GM21390 (cell line): ENCODE data around the gene PZP.

Experiments used
- ATAC-seq: cut with Tn5 transposase; IDR thresholded peaks from one replicate; pipeline ENCODE4 v1.9.1; 2021; ENCODE audit not compliant: unreplicated experiment

The PZP gene

DNA sequence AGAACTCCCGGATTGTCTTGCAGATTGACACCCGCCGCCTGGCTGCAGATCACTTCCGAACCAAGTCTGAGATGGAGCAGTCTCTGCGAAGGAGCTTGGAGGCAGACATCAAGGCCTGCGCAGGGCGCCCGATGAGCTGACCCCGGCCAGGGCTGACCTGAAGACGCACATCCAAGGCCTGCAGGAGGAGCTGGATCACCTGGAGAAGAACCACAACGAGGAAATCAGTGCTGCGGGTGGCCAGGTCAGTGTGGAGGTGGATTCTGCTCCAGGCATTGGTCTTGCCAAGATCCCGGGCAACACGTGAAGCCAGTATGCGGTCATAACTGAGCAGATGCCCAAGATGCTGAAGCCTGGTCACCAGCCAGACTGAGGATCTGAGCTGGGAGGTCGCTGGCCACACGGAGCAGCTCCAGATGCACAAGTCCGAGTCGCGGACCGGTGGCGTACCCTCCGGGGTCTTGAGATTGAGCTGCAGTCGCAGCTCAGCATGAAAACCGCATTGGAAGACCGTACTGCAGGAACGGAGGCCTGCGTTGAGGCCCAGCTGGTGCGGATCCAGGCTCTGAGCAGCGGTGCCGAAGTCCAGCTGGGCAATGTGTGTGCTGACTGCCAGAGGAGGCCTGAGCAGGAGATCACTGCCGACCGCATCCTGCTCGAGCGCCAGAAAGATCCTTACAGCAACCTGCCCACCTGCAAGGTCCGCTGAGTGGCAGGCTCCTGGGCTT is 80.1 kb downstream of the PZP start:
- ATAC-seq = no peak

DNA sequence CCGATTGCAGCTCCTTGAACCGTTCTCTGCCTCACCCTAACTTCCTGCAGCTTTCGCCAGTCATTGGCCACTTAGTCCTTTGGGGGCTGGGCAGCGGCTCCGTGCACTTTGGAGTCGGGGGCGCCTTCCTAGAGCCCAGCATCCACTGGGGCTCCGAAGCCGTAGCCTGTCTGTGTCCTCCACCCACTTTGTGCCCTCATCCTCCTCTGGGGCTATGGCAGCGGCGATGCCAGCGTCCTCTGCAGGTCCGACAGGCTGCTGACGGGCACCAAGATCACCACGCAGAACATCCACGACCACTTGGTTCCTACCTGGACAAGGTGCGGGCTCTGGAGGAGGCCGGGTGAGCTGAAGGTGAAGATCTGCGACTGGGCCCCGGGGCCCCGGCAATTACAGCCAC is 80.7 kb downstream of the PZP start:
- ATAC-seq = no peak

DNA sequence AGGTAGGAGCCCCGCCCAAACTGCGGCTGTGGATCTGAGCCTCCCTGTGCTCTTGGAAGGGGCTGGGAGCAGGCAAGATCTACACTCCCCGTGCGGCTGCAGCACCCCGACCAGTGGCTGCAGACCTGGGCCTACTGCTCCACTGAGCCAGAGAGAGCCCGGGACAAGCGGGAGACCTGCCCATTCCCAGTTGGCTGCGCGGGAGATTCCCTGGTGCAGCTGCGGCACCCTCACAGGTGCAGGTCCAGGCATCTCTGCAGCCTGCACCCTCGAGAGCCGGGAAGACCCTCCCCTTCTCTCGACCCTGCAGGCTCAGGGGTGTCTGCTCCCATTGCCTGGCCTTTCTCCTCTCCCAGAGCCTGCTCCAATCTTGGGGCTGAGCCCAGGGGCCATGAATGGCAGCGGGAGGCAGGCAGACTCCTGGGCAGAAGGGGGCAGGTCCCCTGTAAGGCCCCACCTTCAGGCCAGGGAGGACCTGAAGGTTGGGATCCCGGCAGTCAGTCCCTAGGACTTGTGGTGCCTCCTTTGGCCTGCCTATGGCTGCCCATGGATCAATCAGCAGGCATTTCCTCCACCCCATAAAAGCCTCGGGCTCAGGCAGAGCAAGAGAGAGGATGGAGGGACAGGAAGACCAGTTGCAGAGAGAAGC is 83.7 kb downstream of the PZP start:
- ATAC-seq = no peak

DNA sequence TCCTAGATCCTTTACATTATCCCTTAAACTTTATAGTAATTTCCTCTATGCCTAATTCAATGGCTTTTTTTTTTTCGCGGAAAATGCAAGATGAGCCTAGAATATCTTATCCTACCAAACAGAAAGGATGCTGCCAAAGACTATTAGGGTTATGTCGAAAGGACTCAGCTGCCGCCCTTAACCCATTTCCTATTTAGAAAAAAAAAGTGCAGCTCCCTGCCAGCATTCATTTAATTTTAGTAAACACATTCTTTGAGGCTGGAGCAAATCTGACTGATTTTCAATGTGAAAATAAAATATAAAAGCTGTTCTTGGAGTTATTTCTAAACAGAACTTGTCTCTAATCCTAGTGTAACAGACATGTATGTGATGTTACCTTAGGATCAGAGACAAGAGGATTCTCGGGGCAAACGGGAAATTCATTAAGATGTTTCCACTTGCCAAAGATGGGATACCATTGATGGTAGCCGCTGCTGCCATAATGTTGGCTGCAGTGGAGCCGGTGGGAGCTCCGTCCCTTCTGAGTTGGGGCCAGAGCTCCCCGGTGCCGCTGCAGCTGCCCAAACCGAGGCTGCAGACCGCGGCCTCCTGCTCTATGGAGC is 84.3 kb downstream of the PZP start:
- no peak for ATAC-seq

DNA sequence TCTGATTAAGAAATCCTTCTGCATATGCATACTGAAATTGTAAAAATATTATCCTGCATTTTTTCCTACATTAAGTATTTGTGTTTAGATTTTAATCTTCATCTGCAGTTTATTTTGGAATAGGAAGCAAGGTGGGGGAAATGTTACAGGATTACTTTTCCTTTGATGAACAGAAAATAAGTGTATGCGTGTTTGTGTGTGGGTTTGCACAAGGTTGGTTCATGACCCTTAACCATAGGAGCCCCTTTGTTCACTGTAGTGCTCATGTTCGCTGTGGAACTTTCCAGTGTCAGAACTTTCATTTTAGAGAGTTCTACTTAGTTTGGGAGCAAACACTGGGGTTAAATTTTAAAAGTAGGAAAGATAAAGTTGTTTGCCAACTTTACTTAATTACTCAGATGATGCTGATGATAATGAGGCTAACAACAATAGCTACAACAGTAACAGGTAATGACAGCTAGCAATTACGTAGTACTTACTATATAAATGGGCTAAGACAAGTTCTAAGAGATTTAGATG is 86.0 kb downstream of the PZP start:
- no peak for ATAC-seq

DNA sequence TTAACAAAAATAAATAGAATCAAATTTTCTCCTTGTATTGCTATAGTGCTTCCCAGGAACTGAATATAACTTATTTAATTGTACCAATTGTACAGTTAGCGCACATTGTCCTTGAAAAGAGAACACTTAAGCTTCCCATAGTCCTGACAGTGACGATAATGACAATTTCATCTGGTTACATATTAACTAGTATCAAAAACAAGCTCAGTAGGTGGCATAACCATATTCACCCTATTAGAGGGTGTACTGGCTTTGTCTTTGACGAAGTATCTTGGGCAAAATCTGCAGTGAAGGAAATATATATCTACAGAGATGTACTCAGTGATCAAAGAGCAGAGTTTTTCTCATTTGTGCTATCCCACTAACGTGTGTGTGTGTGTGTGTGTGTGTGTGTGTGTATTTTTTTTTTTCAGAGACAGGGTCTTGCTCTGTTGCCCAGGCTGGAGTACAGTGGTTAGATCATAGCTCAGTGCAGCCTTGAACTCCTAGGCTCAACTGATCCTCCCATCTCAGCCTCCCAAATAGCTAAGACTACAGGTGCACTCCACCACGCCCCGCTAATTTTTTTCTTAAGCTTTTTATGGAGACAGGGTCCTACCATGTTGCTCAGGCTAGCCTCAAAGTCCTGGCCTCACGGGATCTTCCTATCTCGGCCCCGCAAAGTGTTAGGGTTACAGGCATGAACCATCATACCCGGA is 87.6 kb downstream of the PZP start:
- ATAC-seq = no peak

DNA sequence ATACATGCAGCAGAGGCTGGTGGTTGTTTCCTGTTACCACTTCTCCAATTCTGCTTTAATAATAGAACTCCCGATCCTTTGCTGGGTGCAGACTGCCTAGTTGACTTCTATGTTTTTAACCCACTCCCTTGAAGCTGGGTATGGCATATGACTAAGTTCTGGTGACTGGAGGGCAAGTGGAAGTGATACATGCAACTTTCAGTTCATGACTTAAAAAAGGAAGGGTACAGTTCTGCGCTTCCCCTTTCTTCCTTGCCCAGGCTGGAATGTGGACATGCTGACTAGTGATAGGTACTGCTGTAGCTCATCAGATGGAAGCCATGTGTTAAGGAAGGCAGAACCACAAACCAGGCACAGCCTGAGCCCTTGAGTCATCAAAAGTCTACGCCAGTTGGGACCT is 90.0 kb downstream of the PZP start:
- ATAC-seq = peak; percentile 74

DNA sequence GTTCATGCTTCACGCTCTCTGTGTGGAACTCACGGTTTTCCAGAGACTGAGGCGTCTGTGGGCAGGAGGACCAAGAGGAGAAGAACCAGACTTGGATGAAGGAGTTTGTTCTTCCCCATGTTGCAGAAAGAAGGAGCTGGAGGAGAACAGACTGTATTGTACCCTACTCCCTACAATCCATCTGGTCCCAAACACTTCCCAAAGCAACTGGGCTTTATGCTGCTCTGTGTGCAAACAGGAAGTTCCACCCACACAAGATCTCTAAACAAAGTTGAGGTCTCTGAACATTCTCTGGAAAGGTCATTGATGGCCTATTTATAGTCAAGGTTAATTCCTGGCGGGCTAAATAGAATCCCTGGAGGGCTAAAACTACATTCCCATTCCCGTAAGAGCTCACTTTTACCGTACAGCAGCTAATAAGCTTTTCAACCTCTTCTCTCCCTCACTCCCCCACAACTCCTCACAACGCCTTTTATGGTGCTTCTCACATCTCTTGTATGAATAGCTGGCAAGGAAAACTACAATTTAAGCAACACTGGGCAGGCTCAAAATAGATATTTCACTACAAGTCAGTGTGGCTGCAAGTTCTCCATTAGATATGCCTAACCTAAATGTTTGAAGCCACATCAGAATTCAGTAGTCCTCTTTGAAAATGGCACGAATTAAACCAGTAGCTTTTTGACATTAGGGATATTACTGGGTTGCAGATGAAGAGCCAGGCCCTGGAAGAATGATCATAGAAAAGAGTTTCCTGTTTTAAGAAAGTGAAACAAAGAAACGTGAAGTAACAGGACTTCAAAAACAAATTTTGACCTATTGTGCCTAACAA is 92.2 kb downstream of the PZP start, which contains the start of gene A2M:
TSS of gene A2M (minus strand) at position 189 of the 829 bp plus-strand sequence. CDS start at position 119, 70 bp downstream.
- no peak for ATAC-seq

DNA sequence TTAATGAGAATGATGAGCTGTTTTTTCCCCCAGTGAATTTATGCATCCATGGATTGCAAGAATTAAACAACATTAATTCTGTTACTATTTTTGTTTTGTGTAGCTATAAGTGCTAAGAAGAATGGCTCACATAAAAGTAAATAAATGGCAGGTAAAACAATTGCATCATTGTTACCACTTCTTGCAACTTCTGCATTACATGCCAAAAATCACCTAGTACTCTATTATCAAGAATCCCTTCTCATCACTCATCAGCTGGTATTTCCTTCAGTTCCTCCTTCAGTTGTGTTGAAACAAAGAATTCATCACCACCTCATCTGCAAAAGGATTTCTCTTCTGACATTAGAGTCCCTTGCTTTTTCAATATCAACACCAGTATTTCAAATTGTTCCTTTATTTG is 93.2 kb downstream of the PZP start:
- no peak for ATAC-seq

DNA sequence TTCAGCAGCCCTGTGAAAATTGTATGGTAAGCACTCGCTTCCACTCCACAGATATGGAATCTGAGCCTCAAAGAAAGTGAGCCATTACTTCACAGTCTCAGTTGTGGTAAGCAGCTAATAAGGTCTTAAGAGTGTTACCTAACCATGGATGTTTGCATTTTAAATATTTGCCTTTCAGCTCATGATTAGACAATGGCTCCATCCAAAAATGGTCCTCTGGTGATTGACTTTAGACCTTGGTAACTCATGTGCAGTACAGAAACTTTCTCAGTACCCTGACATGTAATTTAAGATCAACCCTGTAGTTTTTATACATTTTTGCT is 94.2 kb downstream of the PZP start:
- ATAC-seq = no peak

DNA sequence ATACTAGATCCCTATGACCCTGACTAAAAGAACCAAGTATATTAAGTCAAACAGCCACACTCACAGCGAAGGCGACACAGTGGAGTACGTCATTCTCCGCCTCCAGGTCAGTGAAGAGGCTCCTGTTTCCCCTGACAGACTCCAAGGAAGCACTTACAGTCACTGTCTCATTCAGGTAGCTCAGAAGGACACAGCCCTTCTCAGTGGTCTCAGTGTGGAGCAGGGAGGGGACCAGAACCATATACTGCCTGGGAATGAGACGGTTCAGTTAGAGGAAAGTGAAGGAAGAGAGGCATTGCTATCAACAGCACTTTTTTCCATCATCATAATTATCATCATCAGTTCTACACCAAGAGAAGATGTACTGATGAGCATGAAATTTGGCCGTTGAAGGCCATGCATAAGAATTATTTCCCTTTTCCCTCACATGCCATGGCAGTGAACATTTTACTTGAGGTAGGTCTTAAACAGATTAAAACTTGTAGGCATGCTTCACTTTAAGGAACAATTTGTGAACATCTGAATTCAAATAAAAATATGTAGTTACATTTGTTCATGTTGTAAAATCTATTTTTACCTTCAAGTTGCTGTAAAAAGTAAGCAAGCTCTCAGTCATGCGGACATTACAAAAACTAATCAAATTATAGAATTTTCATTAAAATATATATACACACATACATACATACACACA is 94.8 kb downstream of the PZP start:
- ATAC-seq = no peak

DNA sequence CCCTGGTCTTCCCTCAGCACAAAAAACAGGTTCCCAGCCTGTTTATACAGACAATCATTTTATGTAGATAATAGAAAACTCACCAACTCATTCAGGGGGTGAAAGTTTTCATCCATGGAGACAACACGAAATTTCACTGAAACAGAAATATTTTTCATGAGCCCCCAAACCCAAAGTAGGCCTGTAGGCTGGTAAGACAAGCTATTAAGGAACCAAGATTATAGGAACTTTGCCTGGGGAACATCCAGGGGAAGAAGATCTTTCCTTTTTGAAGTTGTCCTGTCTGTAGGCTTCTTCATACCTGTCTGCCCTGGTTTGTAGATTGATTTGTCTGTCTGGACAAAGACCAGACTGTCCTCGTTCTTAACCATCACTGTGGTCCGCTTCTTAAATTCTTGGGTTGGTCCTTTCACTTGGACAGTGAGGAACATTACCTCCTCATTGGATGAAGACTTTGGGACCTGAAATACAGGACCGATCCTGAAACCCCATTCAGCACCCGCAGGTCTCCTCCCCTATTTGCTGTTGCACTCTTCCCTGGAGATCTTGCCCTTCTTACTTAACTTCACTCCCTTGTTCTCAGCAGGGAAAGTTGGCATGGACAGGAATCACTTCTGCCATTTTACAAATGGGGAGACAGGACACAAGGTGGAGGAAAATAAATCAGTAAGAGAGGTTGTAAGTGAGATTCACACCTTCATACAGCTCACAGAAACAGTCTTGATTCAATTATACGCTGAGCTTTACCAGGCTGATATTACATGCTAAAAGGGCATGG is 95.9 kb downstream of the PZP start:
- no peak for ATAC-seq

DNA sequence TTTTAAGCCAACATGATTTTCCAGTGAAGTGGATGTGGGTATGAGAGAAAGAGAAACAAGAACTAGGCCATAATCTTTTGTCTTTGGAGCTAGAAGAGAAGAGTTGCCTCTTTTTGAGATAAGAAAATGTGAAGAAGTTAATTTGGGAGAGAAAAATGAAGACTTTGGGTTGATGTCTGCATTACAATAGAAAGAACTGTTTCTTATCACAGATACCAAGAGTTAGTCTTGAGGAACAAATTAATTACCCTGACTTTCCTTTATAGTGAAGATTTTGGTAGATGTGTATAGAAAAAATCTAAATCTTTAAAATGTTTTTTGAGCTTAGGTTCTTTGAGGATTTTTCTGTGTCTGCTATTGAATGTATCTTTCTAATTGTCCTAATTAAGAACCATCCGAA is 96.7 kb downstream of the PZP start:
- ATAC-seq = no peak

DNA sequence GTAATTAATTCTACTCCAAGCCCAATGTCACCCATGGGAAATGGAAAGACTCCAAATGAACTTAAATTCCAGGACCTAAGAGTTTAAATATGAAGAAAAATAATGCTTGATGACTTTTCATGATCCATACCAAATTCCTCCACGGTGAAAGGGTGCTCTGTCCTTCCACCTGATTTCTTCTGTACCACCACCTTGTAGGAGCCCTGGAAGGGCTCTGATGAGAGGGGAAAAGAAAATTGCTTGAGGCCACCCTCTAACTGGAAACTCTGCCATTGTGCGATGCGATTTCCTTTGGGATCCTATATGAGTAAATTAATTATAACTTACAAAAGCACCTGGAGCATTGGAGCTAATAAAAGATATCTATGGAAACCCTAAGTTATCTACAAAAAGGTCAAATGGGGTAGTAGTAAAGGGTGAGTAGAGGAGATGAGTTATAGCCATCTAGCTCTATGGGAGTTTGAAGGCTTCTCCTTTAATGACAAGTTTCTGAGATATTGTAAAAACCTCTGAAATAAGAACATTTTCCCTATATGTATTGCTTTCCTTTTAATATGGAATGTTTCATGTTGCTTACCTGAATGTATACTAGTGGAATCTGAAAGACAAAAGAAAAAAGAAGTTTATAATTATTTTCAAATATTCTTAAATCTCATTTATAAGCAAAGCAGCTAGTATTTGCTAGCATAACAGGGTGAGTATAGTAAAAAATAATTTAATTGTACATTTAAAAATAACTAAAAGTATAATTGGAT is 98.3 kb downstream of the PZP start:
- no peak for ATAC-seq

DNA sequence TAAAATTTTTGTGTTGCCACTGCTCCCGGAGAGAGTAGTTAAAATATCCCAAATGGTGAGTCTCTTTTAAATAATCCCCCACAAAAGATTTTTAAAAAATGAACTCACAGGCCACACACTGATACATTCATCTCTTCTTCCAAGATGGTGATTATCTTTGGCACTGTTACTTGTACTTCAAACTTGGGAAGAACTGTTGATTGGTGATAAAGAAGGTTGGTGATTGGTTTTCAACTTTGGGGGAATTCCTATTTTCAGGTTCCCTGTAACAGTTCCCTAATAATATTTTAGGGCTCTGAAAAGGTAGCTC is 99.0 kb downstream of the PZP start:
- no peak for ATAC-seq

DNA sequence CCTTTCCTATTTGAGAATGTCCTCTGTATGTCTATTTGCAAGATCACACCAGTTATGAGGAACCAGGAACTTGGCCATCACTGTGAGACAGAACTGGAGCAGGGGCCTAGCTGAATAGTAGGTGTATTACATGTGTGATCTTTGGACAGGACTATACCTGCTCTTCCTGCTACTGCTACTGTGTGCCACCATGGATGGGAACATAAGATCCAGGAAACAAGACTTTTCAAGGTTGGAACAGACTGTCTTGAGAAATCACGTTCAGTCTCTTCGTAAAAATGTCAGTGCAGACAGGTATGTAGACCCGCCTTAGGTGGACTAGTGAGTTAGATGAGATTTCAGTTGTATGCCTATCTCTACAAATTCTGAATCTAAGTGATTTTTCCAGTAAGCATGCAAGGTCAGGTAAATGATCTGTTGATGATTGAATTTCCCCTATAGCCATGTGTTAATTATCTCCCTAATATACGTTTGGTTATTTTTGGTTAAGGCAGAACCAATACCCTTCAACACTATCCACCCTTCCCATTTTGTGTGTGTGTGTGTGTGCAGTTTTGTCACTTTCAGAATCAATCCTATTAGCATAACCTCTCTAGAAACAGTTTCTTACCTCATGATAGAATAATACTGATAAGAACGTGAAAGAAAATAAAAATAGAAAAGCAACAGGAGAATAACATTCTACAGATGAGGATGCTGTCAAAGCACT is 99.5 kb downstream of the PZP start:
- ATAC-seq = no peak

DNA sequence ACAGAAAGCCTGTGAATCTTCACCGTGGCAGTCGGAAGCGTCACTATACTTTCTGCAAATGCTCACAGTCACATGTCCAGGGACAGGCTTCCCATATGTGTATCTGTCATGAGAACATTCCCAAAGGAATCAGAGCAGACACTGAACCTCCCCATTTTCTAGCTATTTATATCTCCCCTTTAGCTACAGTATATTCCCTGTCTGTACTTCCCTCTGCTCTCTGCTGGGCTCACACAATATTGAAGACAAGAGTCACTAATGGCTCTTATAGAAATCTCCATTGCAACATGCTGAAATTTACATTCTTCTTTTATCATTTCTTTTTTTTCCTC is 100.7 kb downstream of the PZP start:
- no peak for ATAC-seq
